ENCODE data around the gene POLR2B. TPM values are rescaled to one million over a fixed set of nuclear protein-coding genes. Genes with fewer than 3 reads are reported as not detected.
"Not testable (repeated sequence)": the region's sequence is repeated elsewhere in the genome, so short reads cannot be mapped to it uniquely, and the experiment has no call there.

Gene POLR2B
- total RNA-seq, result 99.7 to 103 TPM (median 102 TPM) in 3 replicates

DNA sequence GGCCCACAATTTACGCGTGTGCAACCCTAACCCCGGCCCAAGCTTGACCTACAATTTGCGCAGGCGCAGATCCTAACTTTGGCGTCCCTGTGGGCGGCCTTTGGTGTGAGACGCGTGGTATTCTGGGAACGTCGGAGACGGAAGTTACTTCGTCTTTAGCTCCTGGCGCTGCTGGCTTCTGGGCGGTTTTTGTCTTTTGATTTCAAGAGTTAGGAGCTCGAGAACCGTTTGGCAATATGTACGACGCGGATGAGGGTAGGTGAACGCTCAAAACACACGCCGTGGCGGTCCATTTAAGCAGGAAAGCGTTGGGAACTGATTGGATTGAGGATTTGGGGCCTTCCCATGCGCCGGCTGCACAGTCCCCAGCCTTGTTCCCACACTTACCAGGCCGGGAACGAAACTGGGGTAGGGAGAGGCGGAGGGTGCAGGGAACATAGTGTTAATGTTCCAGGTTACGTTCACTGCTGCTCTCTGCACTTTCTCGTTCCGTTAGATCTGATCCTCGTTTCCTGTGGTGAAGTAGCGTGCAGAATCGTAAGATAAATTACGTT, at the start of gene POLR2B:
POLR2B (plus strand) TSS at position 147 of the 554 bp plus-strand sequence; CDS start at position 237, 90 bp downstream.
- peak within 1 kb of the TSS; percentile 95 for H3K4me3 Mint-ChIP-seq
- peak within 1 kb of the TSS; percentile 100 for H3K27ac Mint-ChIP-seq
- TF ChIP-seq, protein P1, sequence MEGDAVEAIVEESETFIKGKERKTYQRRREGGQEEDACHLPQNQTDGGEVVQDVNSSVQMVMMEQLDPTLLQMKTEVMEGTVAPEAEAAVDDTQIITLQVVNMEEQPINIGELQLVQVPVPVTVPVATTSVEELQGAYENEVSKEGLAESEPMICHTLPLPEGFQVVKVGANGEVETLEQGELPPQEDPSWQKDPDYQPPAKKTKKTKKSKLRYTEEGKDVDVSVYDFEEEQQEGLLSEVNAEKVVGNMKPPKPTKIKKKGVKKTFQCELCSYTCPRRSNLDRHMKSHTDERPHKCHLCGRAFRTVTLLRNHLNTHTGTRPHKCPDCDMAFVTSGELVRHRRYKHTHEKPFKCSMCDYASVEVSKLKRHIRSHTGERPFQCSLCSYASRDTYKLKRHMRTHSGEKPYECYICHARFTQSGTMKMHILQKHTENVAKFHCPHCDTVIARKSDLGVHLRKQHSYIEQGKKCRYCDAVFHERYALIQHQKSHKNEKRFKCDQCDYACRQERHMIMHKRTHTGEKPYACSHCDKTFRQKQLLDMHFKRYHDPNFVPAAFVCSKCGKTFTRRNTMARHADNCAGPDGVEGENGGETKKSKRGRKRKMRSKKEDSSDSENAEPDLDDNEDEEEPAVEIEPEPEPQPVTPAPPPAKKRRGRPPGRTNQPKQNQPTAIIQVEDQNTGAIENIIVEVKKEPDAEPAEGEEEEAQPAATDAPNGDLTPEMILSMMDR (IDR thresholded peaks at IDR 0.05; ENCODE audit: unreplicated experiment), result no peak
- peaks cover 4% of the 10 kb centered on the region for H3K9me3 Mint-ChIP-seq
- DNase-seq (ENCODE audit: low spot score in 2 of 2, unreplicated experiment in 2 of 2), result peak; percentile 66 to 81
- H3K4me1 Mint-ChIP-seq, result peaks cover 47% of the 10 kb centered on the region
- no peaks in the 10 kb centered on the region for H3K27me3 Mint-ChIP-seq (ENCODE audit: low read depth)
- H3K36me3 Mint-ChIP-seq, result peaks cover 4% of the 10 kb centered on the region

- Mint-ChIP-seq H3K27ac (no peak overlapping the region), H3K27me3 (ENCODE audit: low read depth) (no peaks in the 10 kb centered on the region), H3K36me3 (peaks cover 38% of the 10 kb centered on the region), H3K9me3 (peaks cover 4% of the 10 kb centered on the region), H3K4me1 (peaks cover 7% of the 10 kb centered on the region), H3K4me3 (no peak overlapping the region)
- TF ChIP-seq, protein P1 (IDR thresholded peaks at IDR 0.05; ENCODE audit: unreplicated experiment), result no peak
- DNase-seq (ENCODE audit: low spot score in 2 of 2, unreplicated experiment in 2 of 2), result no peak
Observed at GRCh38 chr4:56930638-56931037, 48.1 kb upstream of the POLR2B start.

DNA sequence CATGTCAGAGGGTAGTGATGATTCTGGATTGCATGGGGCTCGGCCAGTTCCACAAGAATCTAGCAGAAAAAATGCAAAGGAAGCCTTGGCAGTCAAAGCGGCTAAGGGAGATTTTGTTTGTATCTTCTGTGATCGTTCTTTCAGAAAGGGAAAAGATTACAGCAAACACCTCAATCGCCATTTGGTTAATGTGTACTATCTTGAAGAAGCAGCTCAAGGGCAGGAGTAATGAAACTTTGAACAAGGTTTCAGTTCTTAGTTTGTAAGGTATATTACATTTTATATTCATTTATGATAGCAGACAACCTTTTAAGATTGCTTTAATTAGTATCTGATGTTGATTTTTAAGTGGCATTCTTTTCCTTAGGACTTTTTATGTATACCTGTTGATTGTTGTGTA, 46.8 kb upstream of the POLR2B start:
- Mint-ChIP-seq H3K27me3 (ENCODE audit: low read depth) (no peaks in the 10 kb centered on the region), H3K36me3 (peaks cover 38% of the 10 kb centered on the region), H3K4me3 (no peak overlapping the region), H3K4me1 (peaks cover 7% of the 10 kb centered on the region), H3K9me3 (peaks cover 4% of the 10 kb centered on the region), H3K27ac (no peak overlapping the region)
- DNase-seq (ENCODE audit: low spot score in 2 of 2, unreplicated experiment in 2 of 2), result no peak
- TF ChIP-seq, protein P1 (IDR thresholded peaks at IDR 0.05; ENCODE audit: unreplicated experiment), result no peak

DNA sequence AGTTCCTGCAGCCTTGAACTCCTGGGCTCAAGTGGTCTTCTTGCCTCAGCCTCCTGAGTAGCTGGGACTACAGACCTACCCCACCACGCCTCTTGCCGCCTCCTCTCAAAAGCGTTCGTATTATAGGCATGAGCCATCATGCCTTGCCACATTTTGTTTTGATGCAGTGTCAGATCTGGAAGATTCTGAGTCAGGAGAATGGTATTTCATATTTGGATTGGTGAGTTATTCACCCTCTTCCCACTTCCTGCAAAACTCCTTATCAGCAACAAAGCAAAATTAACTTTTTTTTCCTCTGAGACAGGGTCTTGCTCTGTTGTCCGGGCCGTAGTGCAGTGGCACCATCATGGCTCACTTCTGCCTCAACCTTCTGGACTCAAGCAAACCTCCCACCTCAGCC, 41.4 kb upstream of the POLR2B start:
- Mint-ChIP-seq H3K27me3 (ENCODE audit: low read depth) (no peaks in the 10 kb centered on the region), H3K36me3 (peaks cover 26% of the 10 kb centered on the region), H3K27ac (no peak overlapping the region), H3K9me3 (no peaks in the 10 kb centered on the region), H3K4me1 (peaks cover 7% of the 10 kb centered on the region), H3K4me3 (no peak overlapping the region)
- TF ChIP-seq, protein P1 (IDR thresholded peaks at IDR 0.05; ENCODE audit: unreplicated experiment), result no peak
- DNase-seq (ENCODE audit: low spot score in 2 of 2, unreplicated experiment in 2 of 2), result no peak

DNA sequence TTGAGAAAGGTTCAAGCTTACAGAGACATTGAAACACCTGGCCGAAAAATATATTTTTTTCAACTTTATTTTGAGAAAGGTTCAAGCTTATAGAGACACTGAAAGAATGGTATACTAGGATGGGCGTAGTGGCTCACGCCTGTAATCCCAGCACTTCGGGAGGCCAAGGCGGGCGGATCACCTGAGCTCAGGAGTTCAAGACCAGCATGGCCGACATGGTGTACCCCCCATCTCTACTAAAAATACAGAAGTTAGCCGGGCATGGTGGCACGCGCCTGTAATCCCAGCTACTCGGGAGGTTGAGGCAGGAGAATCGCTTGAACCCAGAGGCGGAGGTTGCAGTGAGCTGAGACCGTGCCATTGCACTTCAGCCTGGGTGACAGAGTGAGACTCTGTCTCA, 38.9 kb upstream of the POLR2B start:
- peaks cover 26% of the 10 kb centered on the region for H3K36me3 Mint-ChIP-seq
- not testable (repeated sequence) for H3K9me3 Mint-ChIP-seq; H3K27me3 Mint-ChIP-seq (ENCODE audit: low read depth); H3K4me1 Mint-ChIP-seq; H3K27ac Mint-ChIP-seq; H3K4me3 Mint-ChIP-seq; DNase-seq (ENCODE audit: low spot score in 2 of 2, unreplicated experiment in 2 of 2)

- TF ChIP-seq, protein P1 (IDR thresholded peaks at IDR 0.05; ENCODE audit: unreplicated experiment), result no peak
- H3K27ac Mint-ChIP-seq, result no peak overlapping the region
- no peaks in the 10 kb centered on the region for H3K27me3 Mint-ChIP-seq (ENCODE audit: low read depth)
- no peaks in the 10 kb centered on the region for H3K9me3 Mint-ChIP-seq
- no peak overlapping the region for H3K4me3 Mint-ChIP-seq
- DNase-seq (ENCODE audit: low spot score in 2 of 2, unreplicated experiment in 2 of 2), result no peak
- peaks cover 26% of the 10 kb centered on the region for H3K36me3 Mint-ChIP-seq
- no peaks in the 10 kb centered on the region for H3K4me1 Mint-ChIP-seq
Observed at GRCh38 chr4:56940403-56940802, 38.3 kb upstream of the POLR2B start.
